ENCODE results near the gene MUSTN1. TPM values are rescaled to one million over a fixed set of nuclear protein-coding genes. Genes with fewer than 3 reads are reported as not detected.

Gene MUSTN1
- polyA plus RNA-seq, 3 donors = 0.29 to 13.7 TPM; not detected in 1

GRCh38 chr3:52860424-52860768, 25.6 kb upstream of the MUSTN1 start:
- no peak for DNase-seq
- Histone ChIP-seq H4K20me1 (ENCODE audit: insufficient read depth, low read length) (peaks cover 57% of the 10 kb centered on the region), H3K36me3 (replicated peaks in 1 of 2; ENCODE audit: control insufficient read depth in 1 of 2, insufficient read depth in 2 of 2, low read length in 2 of 2) (peaks cover 12 to 26% of the 10 kb centered on the region in 2 donors), H3K79me2 (ENCODE audit: insufficient read depth, low read length) (no peaks in the 10 kb centered on the region), H3K9me3 (replicated peaks in 1 of 2; ENCODE audit: control insufficient read depth in 1 of 2, insufficient read depth in 1 of 2, low read length in 2 of 2) (peaks cover 12% of the 10 kb centered on the region in 2 donors), H3K27me3 (ENCODE audit: control insufficient read depth in 2 of 2, insufficient read depth in 2 of 2, low read length in 2 of 2) (no peaks in the 10 kb centered on the region), H3K4me2 (replicated peaks; ENCODE audit: extremely low read depth, low read length, poor library complexity, severe bottlenecking) (no peak overlapping the region), H3K27ac (ENCODE audit: low read depth in 1 of 2, low read length in 2 of 2) (no peak overlapping the region), H2AFZ (ENCODE audit: insufficient read depth, low read depth, low read length, poor library complexity, severe bottlenecking) (no peak overlapping the region), H3K4me1 (ENCODE audit: control insufficient read depth in 1 of 2, insufficient read depth in 2 of 2, low read length in 2 of 2) (no peaks in the 10 kb centered on the region), H3K9ac (ENCODE audit: insufficient read depth, low read length, poor library complexity, severe bottlenecking) (no peak overlapping the region), H3K4me3 (replicated peaks in 1 of 3; ENCODE audit: low read depth in 2 of 3, low read length in 3 of 3) (no peak overlapping the region)
- no peaks in the 10 kb centered on the region for H3K4me1 Mint-ChIP-seq
- intact Hi-C loops (cut with micrococcal nuclease) = no loop called here
- no peak overlapping the region for H3K4me3 Mint-ChIP-seq
- TF ChIP-seq CTCF (IDR thresholded peaks at IDR 0.05) = no peak
- H3K27me3 Mint-ChIP-seq (ENCODE audit: low read depth in 3 of 3) = peaks cover 0 to 3% (median 0%) of the 10 kb centered on the region in 3 donors
- H3K9me3 Mint-ChIP-seq = peaks cover 14 to 23% (median 18%) of the 10 kb centered on the region in 7 donors
- H3K27ac Mint-ChIP-seq = peak overlapping the region in 2 of 7 donors; percentile 10 to 21
- 97% methylated on average over 7 of the region's 8 CpGs for whole genome bisulfite sequencing (ENCODE audit: insufficient coverage)
- peaks cover 37 to 44% of the 10 kb centered on the region in 2 donors for H3K36me3 Mint-ChIP-seq

GRCh38 chr3:52859686-52860423, 25.0 kb upstream of the MUSTN1 start:
- Histone ChIP-seq H4K20me1 (ENCODE audit: insufficient read depth, low read length) (peaks cover 57% of the 10 kb centered on the region), H3K9me3 (replicated peaks in 1 of 2; ENCODE audit: control insufficient read depth in 1 of 2, insufficient read depth in 1 of 2, low read length in 2 of 2) (peaks cover 10% of the 10 kb centered on the region in 2 donors), H3K9ac (ENCODE audit: insufficient read depth, low read length, poor library complexity, severe bottlenecking) (no peak overlapping the region), H3K4me2 (replicated peaks; ENCODE audit: extremely low read depth, low read length, poor library complexity, severe bottlenecking) (no peak overlapping the region), H3K4me3 (replicated peaks in 1 of 3; ENCODE audit: low read depth in 2 of 3, low read length in 3 of 3) (no peak overlapping the region), H3K79me2 (ENCODE audit: insufficient read depth, low read length) (no peaks in the 10 kb centered on the region), H3K36me3 (replicated peaks in 1 of 2; ENCODE audit: control insufficient read depth in 1 of 2, insufficient read depth in 2 of 2, low read length in 2 of 2) (peaks cover 13 to 30% of the 10 kb centered on the region in 2 donors), H3K27me3 (ENCODE audit: control insufficient read depth in 2 of 2, insufficient read depth in 2 of 2, low read length in 2 of 2) (no peaks in the 10 kb centered on the region), H2AFZ (ENCODE audit: insufficient read depth, low read depth, low read length, poor library complexity, severe bottlenecking) (no peak overlapping the region), H3K4me1 (ENCODE audit: control insufficient read depth in 1 of 2, insufficient read depth in 2 of 2, low read length in 2 of 2) (no peaks in the 10 kb centered on the region), H3K27ac (ENCODE audit: low read depth in 1 of 2, low read length in 2 of 2) (no peak overlapping the region)
- Mint-ChIP-seq H3K27ac (peak overlapping the region in 3 of 7 donors; percentile 10 to 15 (median 12)), H3K9me3 (peaks cover 9 to 17% (median 13%) of the 10 kb centered on the region in 7 donors), H3K4me3 (no peak overlapping the region), H3K36me3 (peaks cover 35 to 42% of the 10 kb centered on the region in 2 donors), H3K27me3 (ENCODE audit: low read depth in 3 of 3) (peaks cover 0 to 3% (median 0%) of the 10 kb centered on the region in 3 donors), H3K4me1 (no peaks in the 10 kb centered on the region)
- no peak for DNase-seq
- no peak for TF ChIP-seq CTCF (IDR thresholded peaks at IDR 0.05)
- WGBS (ENCODE audit: insufficient coverage) = 100% methylated on average over 5 of the region's 8 CpGs
- intact Hi-C loops (cut with micrococcal nuclease) = loop anchor here in 1 of 2 donors (5.0 kb wide), 1 partner anchor 72 kb away; no protein-coding TSS in a partner anchor

Measured in CD14-positive monocyte (primary cell).